Measurements from ENCODE around the gene CXCL14.

Gene CXCL14

GRCh38 chr5:135578685-135579341 is at the start of gene CXCL14:
TSS of gene CXCL14 (minus strand) at chr5:135578991. CDS start at chr5:135578778, 213 bp downstream.
- peak; percentile 23 for DNase-seq (ENCODE audit: extremely low read depth, low read depth)

GRCh38 chr5:135626636-135627035 is 47.8 kb upstream of the CXCL14 start:
- TF ChIP-seq CTCF (IDR thresholded peaks at IDR 0.05; ENCODE audit: low read depth, low read length): no peak
- DNase-seq (ENCODE audit: extremely low read depth, low read depth): no peak

More at GRCh38 chr5:135578685-135579341, at the start of gene CXCL14:
- no peak for TF ChIP-seq CTCF (IDR thresholded peaks at IDR 0.05; ENCODE audit: low read depth, low read length)

- no peak for TF ChIP-seq CTCF (IDR thresholded peaks at IDR 0.05; ENCODE audit: low read depth, low read length)
- DNase-seq (ENCODE audit: extremely low read depth, low read depth): no peak
Observed at GRCh38 chr5:135625961-135626360, 47.2 kb upstream of the CXCL14 start.

GRCh38 chr5:135625486-135625885 is 46.7 kb upstream of the CXCL14 start:
- DNase-seq (ENCODE audit: extremely low read depth, low read depth): no peak
- no peak for TF ChIP-seq CTCF (IDR thresholded peaks at IDR 0.05; ENCODE audit: low read depth, low read length)

GRCh38 chr5:135625061-135625460 is 46.3 kb upstream of the CXCL14 start:
- TF ChIP-seq CTCF (IDR thresholded peaks at IDR 0.05; ENCODE audit: low read depth, low read length): no peak
- DNase-seq (ENCODE audit: extremely low read depth, low read depth): no peak

- no peak for DNase-seq (ENCODE audit: extremely low read depth, low read depth)
- TF ChIP-seq CTCF (IDR thresholded peaks at IDR 0.05; ENCODE audit: low read depth, low read length): no peak
Observed at GRCh38 chr5:135623186-135623715, 44.5 kb upstream of the CXCL14 start.

- DNase-seq (ENCODE audit: extremely low read depth, low read depth): no peak
- TF ChIP-seq CTCF (IDR thresholded peaks at IDR 0.05; ENCODE audit: low read depth, low read length): no peak
Observed at GRCh38 chr5:135615581-135616260, 36.9 kb upstream of the CXCL14 start.

Measured in AG09319 (cell line).